CD4-positive, alpha-beta T cell treated with Interleukin-17A for 1 hour (primary cell): ENCODE measurements around the gene RRP12.
"Not testable (repeated sequence)": the region's sequence is repeated elsewhere in the genome, so short reads cannot be mapped to it uniquely, and the experiment has no call there.

ENCODE experiments used
- DNase-seq: peaks from one replicate; pipeline ENCODE4 v3.0.0-alpha.2; 2020

RRP12 gene, protein sequence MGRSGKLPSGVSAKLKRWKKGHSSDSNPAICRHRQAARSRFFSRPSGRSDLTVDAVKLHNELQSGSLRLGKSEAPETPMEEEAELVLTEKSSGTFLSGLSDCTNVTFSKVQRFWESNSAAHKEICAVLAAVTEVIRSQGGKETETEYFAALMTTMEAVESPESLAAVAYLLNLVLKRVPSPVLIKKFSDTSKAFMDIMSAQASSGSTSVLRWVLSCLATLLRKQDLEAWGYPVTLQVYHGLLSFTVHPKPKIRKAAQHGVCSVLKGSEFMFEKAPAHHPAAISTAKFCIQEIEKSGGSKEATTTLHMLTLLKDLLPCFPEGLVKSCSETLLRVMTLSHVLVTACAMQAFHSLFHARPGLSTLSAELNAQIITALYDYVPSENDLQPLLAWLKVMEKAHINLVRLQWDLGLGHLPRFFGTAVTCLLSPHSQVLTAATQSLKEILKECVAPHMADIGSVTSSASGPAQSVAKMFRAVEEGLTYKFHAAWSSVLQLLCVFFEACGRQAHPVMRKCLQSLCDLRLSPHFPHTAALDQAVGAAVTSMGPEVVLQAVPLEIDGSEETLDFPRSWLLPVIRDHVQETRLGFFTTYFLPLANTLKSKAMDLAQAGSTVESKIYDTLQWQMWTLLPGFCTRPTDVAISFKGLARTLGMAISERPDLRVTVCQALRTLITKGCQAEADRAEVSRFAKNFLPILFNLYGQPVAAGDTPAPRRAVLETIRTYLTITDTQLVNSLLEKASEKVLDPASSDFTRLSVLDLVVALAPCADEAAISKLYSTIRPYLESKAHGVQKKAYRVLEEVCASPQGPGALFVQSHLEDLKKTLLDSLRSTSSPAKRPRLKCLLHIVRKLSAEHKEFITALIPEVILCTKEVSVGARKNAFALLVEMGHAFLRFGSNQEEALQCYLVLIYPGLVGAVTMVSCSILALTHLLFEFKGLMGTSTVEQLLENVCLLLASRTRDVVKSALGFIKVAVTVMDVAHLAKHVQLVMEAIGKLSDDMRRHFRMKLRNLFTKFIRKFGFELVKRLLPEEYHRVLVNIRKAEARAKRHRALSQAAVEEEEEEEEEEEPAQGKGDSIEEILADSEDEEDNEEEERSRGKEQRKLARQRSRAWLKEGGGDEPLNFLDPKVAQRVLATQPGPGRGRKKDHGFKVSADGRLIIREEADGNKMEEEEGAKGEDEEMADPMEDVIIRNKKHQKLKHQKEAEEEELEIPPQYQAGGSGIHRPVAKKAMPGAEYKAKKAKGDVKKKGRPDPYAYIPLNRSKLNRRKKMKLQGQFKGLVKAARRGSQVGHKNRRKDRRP (N-terminal part only)

DNA sequence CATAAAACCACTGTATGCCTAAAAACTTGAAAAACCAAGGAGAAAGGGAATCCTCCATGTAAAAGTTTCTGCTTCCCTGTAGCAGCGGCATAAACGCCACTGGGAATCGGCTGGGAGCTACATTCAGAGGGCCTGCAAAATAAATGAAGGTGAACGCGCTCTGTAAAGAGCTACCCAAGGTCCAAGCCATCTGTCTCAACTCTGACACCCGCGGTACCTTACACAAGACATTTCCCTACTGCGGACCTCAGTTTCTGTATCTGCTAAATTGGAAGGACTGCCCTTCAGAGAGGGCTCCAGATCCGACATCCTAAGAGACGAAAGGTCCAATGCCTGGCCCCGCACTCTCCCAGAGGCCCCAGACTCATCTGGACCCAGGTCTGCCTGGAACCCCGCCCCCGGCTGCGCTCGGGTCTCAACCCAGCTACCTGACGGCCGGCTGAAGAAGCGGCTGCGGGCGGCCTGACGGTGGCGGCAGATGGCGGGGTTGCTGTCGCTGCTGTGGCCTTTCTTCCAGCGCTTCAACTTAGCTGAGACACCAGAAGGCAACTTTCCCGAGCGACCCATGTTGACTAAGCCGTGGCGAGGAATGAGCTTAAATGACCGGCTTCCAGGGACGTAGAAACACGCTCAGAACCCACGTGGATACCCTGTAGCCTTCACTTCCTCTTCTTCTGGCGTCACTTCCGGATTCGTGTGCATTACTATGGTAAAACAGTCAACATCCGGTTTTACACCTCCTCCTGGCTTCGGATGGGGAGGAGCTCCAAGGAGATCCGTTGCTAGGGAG, at the start of gene RRP12:
RRP12 (minus strand) TSS at position 676 of the 790 bp plus-strand sequence; CDS start at position 567, 109 bp downstream.
- peak; percentile 97 for DNase-seq

DNA sequence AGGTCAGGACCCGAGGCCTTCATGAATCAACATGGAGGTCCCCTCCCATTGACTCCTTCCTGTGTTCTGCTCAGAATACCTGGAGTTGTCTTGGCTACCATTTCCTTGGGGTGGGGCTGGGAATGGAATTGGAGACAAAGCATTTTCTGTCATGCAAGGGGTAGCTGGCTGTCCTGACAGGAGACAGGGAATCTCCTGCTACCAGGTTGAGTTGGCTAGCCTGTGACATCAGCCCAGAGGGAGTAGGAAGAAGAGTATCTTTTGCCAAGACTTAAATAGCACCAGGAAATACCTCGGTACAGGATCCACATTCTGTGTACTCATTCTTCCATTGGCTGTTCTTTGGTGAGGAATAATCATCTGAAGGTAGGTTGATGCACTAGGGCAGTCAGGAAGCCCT, 49.7 kb upstream of the RRP12 start:
- no peak for DNase-seq

DNA sequence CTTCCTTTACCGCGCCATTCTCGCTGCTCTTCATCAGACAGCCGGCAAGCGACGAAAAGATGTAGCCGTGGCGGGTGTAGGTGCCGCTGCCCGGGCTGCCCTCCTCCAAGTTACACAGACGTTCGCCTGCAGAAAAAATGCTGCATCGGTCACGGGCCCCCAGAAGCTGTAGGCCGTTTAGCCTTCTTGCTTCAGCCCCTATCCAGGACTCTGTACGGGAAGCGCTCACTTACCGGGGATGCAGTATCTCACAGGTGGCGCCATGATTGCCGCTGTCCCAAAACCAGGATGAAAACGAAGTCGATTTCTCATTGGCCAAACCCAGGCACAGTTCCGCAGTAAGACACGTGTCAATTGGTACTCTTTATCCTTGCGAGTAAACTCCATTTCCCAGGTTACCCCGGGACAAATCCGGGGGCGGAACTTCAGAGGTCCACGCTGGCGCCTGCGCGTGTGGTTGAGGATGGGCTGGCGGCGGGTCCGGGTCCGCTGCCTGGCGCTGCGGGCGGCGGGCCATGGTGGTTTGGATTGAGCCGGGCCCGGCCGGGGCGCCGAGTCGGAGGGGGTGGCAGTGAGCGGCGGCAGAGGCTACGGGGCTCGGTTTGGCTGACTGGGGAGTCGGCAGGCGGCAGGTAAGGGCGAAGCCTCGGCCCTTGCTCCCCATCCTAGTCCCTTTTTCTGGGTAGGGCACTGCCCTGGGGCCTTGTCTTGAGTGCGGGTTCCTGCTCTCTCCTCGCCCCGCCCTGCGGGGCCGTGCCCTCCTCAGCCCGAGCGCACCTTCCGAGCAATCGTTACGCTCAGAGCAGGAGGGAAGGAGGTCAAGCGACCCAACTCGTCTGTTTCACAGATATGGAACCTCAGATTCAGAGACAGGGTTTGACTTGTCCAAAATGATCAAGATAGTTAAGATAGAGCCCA, 44.8 kb upstream of the RRP12 start, which contains the start of the genes EXOSC1 and ZDHHC16:
EXOSC1 (minus strand) TSS at position 285 of the 918 bp plus-strand sequence; CDS start at position 264, 21 bp downstream.
ZDHHC16 (plus strand) TSS at position 454 of the 918 bp plus-strand sequence. CDS start 5,501 bp downstream, outside the sequence.
- DNase-seq: peak; percentile 94

DNA sequence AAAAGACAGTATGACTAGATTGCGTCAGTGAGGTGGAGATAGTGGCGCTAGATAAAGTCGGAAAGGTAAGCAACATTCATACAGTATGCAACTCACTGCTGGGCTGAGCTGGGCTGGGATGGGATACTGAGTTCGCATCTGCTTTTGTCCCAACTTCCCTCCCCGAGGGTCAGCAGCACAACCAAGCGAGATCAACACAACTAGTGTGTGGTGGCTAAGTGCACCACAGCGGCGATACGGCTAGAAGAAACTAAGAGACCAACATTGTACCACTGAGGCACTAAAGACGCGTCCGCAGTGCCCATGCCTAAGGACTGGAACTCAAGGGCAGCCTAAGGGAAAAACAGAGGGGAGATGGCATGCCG, 44.2 kb upstream of the RRP12 start:
- DNase-seq: no peak

DNA sequence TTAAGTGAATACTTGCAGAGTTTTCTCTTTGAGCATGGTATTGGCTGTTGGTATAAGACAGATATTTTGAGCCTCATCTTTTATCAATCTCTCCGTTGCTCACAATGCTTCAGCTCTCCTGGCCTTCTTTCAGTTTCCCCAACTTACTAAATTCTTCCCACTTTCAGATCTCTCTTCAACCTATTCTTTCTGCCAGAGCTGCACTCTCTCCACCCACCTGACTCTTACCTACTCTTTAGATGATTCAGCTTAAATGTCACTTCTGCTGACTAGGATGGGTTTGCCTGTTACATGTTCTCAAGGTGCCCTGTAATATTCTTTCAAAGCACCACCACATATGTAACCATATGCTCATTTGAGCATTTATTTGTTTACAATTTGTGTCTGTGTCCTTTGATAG, 43.1 kb upstream of the RRP12 start:
- no peak for DNase-seq

DNA sequence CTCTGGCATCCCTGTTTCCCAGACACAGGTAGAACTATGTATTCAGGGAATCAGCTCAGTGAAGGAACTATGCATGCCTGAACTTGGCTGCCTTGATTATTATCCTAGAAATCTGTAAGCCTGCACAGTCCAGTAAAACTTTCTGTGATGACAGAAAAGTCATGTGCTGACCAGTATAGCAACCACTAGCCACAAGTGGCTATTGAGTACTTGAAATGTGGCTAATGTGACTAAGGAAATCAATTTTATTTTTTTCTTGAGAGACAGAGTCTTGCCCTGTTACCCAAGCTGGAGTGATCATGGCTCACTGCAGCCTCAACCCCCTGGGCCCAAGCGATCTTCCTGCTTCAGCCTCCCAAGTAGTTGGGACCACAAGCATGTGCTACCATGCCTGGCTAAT, 41.1 kb upstream of the RRP12 start:
- no peak for DNase-seq

DNA sequence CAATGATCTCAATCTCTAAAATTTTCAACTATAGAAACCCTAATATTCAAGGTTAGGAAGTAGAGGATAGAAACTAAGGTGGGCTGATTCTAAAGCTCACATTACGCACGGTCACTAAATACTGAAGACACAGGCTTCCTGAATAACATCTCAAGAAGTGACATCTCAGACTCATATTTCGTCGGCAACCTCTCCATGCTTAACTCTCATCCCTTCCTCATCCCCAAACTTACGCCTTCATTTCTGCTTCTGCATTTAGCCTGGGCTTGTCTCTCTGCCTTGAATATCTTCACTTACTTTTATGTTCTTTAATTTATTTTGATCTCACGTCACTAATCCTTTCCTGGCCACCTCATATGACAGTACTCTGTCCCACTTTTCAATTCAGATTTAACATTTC, 34.1 kb upstream of the RRP12 start:
- DNase-seq: no peak

DNA sequence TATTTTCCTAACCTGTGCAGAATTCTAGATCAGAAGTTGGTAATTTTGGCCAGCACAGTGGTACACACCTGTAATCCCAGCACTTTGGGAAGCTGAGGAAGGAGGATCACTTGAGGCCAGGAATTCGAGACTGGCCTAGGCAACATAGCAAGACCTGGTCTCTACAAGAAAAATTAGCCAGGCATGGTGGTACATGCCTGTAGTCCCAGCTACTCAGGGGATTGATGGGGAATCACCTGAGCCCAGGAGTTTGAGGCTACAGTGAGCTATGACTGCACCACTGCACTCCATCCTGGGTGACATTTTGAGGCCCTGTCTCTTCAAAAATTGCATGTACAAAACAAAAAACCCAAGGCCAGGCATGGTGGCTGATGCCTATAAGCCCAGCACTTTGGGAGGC, 33.4 kb upstream of the RRP12 start:
- DNase-seq: no peak

DNA sequence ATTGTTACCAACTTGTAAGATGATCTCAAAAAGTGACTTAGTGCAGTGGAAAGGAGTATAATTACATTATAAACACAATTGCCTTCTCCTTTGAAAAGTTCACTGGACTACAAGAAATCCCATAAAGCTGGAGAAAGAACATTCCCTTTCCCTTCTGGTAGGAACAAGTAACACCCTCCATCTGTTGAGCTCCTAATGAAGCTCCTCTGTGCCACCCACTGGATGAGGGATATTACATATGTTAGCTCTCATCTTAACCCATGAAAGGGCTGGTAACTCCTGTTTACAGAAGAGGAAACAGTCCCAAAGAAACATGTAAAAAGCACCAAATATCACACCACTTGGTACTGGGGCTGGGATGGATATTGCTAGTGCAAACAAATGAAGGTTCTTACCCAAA, 32.9 kb upstream of the RRP12 start:
- no peak for DNase-seq

DNA sequence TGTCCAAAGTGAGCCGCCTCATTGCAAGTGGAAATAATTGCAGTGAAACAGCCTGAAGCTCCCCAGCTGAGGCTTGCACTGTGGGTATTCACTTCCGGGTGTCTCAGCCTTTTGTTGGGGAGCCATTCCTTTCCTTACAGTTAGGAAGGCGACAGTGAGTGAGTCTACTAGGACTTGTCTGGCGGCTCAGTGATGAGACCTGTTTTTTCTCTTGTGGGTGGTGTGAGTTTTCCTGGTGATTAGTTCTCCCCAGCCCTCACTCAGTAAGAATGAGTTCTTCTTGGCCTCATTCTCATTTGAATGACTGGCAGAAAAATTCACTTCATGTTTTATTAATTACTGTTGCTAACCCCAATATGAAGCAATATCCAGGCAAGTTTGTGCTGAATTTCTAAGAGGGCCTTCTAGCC, 27.4 kb upstream of the RRP12 start:
- DNase-seq: peak; percentile 58

DNA sequence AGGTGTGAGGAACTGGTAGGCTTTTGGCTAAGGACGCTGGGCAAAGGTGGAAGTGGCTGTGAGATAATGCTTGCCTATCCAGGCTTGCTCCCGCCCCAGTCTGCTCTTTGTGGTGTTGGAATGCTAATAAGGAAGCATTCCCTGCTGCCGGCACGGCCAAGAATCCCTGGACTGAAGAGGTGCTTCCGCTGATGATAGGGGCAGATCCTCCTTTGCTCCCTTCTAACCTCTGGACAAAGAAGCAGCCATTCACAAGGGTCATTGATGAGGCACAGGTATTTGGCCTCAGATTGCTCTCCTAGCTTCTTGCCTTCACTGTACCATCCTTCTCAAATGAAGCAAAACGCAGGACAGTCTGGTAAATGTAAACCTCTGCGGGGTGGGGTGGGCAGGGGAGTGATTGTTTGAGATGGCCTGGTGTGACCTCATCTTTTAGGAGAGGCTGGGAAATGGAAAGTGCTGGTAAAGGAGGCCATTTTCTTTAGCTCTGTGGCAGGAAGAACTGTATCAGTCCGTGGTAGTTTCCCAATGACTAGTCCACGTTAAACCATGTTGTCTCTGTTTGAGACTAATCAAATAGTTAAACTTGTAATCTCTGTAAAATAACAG, 26.5 kb upstream of the RRP12 start:
- DNase-seq: peak; percentile 63

DNA sequence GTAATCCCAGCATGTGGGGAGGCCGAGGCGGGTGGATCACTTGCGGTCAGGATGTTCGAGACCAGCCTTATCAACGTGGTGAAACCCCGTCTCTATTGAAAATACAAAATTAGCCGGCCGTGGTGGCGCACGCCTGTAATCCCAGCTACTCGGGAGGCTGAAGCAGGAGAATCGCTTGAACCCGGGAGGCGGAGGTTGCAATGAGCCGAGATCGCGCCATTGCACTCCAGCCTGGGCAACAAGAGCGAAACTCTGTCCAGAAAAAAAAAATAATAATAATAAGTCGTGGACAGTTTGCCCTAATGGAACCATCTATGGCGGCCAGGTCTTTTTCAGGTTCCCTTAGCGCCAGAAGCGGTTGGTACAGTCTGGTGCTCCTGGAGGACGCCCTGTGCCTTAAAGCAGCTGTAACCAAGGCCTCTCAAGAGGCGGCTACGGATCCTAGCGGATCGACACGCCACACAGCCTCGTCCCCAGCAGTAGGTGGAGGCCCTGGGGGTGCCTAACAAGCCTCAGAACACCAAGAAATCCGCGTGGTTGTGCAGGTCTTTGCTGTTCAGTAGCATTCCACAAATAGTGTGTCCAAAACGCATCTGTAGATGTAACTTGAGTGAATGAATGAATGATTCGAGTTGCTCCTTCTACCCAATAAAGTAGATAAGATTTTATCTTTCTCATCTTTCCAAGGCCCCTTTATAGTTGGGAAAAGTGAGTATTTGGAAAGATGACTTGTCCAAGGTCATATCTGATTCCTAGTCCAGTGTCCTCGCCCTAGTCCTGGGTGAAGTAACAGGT, 25.8 kb upstream of the RRP12 start:
- no peak for DNase-seq

DNA sequence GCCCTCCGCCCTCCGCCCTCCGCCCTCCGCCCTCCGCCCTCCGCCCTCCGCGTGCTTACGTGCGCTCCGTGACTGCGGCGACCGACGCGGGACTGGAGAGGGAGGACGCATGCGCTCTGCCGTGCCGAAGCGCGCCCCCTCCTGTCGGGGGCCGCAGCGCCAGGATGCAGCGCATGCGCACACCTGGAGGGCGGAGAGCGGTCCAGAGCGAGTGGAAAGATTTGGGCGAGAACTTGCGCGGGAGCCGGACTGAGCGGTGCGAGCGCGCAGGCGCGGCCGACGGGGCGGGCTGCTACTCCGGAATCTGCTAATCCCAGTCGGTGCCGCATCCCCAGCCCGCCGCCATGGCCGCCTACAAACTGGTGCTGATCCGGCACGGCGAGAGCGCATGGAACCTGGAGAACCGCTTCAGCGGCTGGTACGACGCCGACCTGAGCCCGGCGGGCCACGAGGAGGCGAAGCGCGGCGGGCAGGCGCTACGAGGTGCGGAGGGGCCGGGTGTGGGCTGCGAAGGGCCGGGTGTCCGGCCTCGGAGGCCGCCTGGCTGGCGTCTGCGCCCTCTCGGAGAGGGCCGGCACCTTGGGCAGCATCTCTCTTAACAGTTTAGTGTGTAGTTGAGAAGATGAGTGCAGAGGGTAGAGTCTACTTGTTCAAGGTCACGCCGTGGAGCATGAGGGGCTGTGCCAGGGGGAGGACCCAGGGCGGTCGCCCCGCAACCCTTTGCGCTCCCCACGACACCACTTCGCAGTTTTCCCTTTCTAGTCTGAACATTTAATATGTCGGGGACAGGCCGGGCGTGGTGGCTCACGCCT, 25.0 kb upstream of the RRP12 start, which contains the start of gene PGAM1:
PGAM1 (plus strand) TSS at position 228 of the 812 bp plus-strand sequence; CDS start at position 345, 117 bp downstream.
- peak; percentile 97 for DNase-seq

DNA sequence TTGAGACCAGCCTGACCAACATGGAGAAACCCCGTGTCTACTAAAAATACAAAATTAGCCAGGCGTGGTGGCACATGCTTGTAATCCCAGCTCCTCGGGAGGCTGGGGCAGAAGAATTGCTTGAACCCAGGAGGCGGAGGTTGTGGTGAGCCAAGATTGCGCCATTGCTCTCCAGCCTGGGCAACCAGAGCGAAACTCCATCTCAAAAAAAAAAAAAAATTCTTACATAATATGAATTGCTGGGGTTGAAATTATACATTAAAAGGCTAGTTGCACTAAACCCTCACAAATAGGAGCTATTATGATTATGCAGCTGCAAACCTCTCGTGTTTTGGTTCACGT, 22.6 kb upstream of the RRP12 start:
- not testable (repeated sequence) for DNase-seq

DNA sequence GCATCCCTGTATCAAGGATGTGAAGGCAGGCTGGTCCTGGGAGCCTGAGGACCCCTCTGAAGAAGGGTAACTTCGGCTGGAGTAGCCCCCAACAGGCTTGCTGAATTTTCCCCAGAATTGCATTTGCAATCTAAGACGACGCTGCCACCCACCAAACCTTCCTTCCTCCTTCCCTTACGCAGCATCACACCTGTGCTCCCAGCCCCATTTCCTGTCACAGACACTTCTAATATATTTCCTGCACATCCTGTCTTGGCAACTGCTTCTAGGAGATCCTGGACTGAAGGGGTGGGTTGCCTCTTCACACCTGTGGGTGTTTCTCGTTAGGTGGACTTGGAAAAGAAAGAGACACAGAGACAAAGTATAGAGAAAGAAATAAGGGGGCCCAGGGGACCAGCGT, 15.4 kb upstream of the RRP12 start:
- DNase-seq: no peak

DNA sequence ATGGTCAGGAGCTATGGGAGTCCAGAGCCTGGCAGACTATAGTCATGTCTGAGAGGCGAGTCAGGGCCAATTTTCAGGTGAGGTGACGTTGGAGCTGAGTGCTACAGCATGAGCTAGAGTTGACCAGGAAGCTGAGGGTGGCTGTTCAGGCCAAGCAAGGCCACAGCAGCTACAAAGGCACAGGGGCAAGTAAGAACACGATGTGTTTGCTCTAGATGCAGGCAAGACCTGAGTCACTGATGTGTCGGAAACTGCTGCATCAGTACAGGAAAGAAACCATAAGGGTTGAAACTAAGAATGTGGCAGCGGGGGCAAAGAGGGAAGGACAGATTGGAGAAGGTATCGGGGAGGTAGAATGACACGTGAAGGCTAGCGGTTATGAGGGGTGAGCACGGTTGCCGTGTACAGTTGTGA, 11.8 kb upstream of the RRP12 start:
- no peak for DNase-seq

DNA sequence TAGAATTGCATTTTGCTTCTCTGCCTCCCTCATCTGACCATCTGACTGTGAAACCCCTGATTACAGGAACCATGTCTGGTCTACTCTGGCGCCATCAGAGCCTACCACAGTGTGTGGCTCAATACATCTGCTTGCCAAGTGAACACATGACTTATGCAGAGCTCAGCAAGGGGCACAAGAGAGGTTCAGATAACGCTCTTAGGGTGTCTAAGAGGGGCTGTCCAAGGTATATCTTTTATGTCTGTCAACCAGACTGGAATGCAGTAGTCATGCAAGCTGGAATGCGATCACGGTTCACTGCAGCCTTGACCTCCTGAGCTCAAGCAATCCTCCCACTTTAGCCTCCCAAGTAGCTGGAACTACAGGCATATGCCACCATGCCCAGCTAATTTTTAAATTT, 10.3 kb upstream of the RRP12 start:
- DNase-seq: no peak

DNA sequence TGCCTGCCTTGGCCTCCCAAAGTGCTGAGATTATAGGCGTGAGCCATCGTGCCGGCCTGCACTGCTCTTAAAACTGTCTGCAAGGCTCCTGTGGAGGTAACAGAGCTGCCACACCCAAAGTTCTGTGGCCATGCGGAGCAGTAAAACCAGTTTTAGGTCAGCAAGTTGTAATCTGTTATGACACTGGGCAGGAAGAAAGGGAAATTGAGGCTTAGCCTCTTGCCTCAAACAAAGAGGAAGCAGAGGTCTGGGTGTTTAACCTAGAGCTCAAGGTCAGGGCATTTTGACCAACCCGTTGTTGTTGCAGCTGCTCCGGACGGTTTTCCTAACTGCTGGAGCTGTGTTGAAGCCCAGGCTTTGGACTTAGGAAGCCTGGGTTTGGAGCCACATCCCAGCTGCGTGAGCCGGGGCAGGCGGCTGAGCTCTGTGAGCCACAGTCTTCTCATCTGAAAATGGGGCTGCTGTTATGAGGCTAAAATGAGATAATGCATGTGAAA, 7.4 kb upstream of the RRP12 start:
- no peak for DNase-seq

DNA sequence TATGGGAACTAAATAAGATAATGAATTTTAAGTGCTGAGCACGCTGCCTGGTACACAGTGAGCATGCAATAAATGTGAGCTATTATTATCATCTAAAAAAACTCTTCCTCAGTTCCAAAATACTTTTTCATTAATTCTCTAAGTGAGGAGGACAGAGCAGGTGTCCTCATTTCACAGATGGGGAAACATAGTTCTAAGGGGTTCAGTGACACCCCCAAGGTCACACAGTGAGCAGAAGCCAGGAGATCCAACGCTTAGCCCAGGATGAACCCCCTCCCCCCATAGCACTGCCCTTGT, 6.8 kb upstream of the RRP12 start:
- DNase-seq: no peak
